Activated naive CD4-positive, alpha-beta T cell treated with anti-CD3 and anti-CD28 coated beads, Interleukin-2, amount 50 U/mL, for 24 hours (primary cell): ENCODE measurements around the gene IER5L.
"Not testable (repeated sequence)": the region's sequence is repeated elsewhere in the genome, so short reads cannot be mapped to it uniquely, and the experiment has no call there.

Experiments
- H3K27ac Mint-ChIP-seq: one replicate; pipeline ENCODE4 v1.8.0; 2021; ENCODE audit warnings: mild to moderate bottlenecking, mixed read lengths
- H3K27me3 Mint-ChIP-seq: one replicate; pipeline ENCODE4 v1.8.0; 2021; ENCODE audit warnings: mixed read lengths
- H3K36me3 Mint-ChIP-seq: one replicate; pipeline ENCODE4 v1.8.0; 2021; ENCODE audit warnings: mixed read lengths
- H3K4me1 Mint-ChIP-seq: one replicate; pipeline ENCODE4 v1.8.0; 2021; ENCODE audit warnings: mixed read lengths
- H3K4me3 Mint-ChIP-seq: one replicate; pipeline ENCODE4 v1.8.0; 2021; ENCODE audit warnings: mild to moderate bottlenecking, mixed read lengths
- H3K9me3 Mint-ChIP-seq: one replicate; pipeline ENCODE4 v1.8.0; 2021; ENCODE audit warnings: mixed read lengths

IER5L gene

GRCh38 chr9:129175825-129176633 is 2.0 kb downstream of the IER5L start:
- Mint-ChIP-seq H3K36me3 (no peaks in the 10 kb centered on the region), H3K4me3 (peak overlapping the region; percentile 87), H3K4me1 (peaks cover 9% of the 10 kb centered on the region), H3K9me3 (no peaks in the 10 kb centered on the region), H3K27ac (no peak overlapping the region), H3K27me3 (peaks cover 2% of the 10 kb centered on the region)

DNA sequence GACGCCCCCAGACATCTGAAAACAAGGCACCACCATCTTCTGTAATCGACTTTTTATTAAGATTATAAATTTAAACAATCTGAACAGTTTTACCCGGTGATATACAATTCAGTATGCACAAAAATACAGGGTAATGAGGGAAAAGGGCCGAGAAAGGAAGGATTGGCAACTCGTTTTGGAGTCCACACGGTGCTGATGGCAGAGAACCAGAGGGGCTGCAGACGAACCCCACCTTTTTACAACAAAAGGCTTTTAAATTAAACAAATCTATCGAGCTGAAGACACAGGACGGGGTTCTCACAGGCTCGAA is 2.6 kb downstream of the IER5L start:
- Mint-ChIP-seq H3K9me3 (no peaks in the 10 kb centered on the region), H3K36me3 (no peaks in the 10 kb centered on the region), H3K27ac (no peak overlapping the region), H3K27me3 (peaks cover 2% of the 10 kb centered on the region), H3K4me1 (peaks cover 9% of the 10 kb centered on the region), H3K4me3 (peak overlapping the region; percentile 87)

DNA sequence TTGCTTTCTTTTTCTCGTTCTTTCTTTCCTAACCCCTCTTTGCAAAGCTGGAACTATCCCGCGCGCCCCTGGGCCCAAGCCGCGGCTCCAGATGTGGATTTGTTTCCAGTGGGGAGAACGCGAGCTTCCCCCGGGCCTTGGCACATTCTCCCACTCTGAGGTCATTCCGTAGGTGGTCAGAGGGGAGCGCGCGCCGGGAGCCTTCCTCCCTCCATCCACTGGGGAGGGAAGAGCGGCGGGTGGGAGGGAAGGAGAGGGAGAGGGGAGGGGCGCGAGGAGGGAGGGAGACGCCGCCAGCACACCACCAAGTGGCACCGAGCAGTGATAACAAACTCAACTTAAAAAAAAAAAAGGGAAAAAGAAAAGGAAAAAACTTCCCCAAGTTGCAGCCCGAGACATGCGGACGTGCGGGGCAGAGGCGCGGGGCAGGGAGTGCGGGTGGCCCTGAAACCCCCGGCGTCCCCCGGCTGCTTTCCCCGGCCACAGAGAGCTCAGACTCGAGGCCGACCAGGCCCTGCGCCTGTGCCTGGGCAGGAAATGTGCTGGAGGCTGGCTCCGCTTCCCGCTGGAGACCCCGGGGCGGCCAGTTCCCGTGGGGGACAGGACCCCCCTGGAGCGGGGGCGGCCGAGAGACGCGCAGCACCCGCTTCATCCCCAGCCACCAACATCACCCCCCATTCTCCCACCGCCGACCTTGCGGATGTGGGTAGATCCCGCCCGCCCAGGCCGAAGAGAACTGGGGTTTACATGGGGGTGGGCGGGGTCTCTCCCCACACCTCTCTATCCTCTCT is 3.1 kb downstream of the IER5L start:
- H3K4me1 Mint-ChIP-seq, result peaks cover 9% of the 10 kb centered on the region
- H3K4me3 Mint-ChIP-seq, result peak overlapping the region; percentile 87
- H3K36me3 Mint-ChIP-seq, result no peaks in the 10 kb centered on the region
- no peaks in the 10 kb centered on the region for H3K9me3 Mint-ChIP-seq
- no peak overlapping the region for H3K27ac Mint-ChIP-seq
- peaks cover 2% of the 10 kb centered on the region for H3K27me3 Mint-ChIP-seq

DNA sequence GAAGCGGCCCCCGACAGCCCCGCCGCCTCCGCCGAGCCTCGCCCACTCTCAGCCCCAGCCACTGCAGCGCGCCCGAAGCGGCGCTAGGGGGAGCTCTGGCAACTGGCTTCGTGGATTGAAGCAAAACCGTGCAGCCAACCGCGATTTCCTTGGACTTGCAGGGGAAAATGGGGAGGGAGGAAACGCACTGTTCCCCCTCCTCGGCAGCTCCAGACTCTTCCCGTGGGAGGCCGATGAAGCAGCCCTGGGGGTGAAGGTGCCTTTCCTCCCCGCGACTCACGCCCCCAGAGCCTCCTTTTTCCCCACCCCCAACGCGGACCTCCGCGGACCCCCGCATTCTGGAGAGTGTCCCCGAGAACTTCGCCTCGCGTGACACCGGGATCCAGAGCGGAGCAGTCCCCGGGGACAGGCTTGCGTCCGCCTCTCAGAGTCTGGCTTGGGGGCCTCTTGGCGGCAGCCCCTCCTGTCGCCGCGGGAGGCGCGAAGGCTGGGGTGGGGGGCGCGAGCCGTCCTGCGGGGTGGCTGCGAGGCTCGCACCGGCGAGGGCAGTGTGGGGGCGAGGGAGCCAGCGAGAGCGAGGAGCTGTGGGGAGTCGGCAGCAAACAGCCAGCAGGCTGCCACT is 3.8 kb downstream of the IER5L start:
- Mint-ChIP-seq H3K27me3 (peaks cover 2% of the 10 kb centered on the region), H3K9me3 (no peaks in the 10 kb centered on the region), H3K4me1 (peaks cover 9% of the 10 kb centered on the region), H3K27ac (no peak overlapping the region), H3K4me3 (peak overlapping the region; percentile 81), H3K36me3 (no peaks in the 10 kb centered on the region)

DNA sequence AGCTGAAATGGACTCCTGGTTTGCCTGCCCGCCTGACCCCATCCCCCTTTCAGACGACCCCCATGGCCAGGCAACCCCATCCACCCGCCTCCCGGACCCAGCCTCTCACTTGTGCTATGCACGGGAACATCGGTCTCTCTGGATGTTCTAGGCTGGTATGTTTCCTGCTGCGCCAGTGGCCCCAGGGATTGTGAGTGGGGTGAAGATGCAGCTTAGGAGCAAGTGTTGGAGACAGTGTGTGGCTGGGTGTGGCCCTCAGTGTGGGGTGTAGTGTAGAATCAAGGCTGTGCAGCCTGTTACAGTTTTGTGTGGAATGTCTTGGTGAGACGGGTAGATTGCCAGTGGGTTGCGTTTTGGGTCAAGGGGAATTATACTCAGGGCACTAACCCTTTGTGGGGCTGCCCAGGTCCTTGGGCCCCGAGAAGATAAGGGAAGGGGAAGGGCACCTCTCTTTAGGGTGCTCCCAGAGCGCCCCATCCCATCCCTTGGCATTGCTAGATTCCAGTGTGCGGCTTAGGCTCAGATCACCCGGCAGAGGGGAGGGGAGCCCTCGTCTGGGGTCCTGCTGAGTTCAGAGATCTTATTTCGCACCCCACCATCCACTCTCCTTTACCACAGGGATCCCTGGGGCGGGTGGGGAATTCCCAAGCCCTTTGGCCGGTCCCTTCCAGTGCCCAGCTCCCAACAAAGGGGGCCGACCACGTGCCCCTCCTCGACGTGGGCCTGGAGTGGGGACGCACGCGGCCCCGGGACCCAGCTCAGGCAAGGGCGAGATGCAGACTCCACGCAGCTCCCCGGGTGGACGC is 4.6 kb downstream of the IER5L start:
- Mint-ChIP-seq H3K27ac (peak overlapping the region; percentile 1), H3K4me3 (peak overlapping the region; percentile 81)

GRCh38 chr9:129172816-129173215 is 5.2 kb downstream of the IER5L start:
- H3K9me3 Mint-ChIP-seq, result no peaks in the 10 kb centered on the region
- H3K4me1 Mint-ChIP-seq, result peaks cover 12% of the 10 kb centered on the region
- no peak overlapping the region for H3K27ac Mint-ChIP-seq
- H3K36me3 Mint-ChIP-seq, result no peaks in the 10 kb centered on the region
- peaks cover 2% of the 10 kb centered on the region for H3K27me3 Mint-ChIP-seq
- no peak overlapping the region for H3K4me3 Mint-ChIP-seq

More for the DNA sequence above, 4.6 kb downstream of the IER5L start:
- Mint-ChIP-seq H3K4me1 (peaks cover 9% of the 10 kb centered on the region), H3K9me3 (no peaks in the 10 kb centered on the region), H3K27me3 (peaks cover 2% of the 10 kb centered on the region), H3K36me3 (no peaks in the 10 kb centered on the region)

GRCh38 chr9:129171993-129172751 is 5.9 kb downstream of the IER5L start:
- Mint-ChIP-seq H3K27me3 (peaks cover 2% of the 10 kb centered on the region), H3K9me3 (no peaks in the 10 kb centered on the region), H3K27ac (no peak overlapping the region), H3K36me3 (no peaks in the 10 kb centered on the region), H3K4me1 (peaks cover 19% of the 10 kb centered on the region), H3K4me3 (no peak overlapping the region)

GRCh38 chr9:129170229-129170628 is 7.8 kb downstream of the IER5L start:
- H3K36me3 Mint-ChIP-seq, result no peaks in the 10 kb centered on the region
- no peak overlapping the region for H3K4me3 Mint-ChIP-seq
- H3K9me3 Mint-ChIP-seq, result no peaks in the 10 kb centered on the region
- no peak overlapping the region for H3K27ac Mint-ChIP-seq
- peaks cover 2% of the 10 kb centered on the region for H3K27me3 Mint-ChIP-seq
- peaks cover 20% of the 10 kb centered on the region for H3K4me1 Mint-ChIP-seq

DNA sequence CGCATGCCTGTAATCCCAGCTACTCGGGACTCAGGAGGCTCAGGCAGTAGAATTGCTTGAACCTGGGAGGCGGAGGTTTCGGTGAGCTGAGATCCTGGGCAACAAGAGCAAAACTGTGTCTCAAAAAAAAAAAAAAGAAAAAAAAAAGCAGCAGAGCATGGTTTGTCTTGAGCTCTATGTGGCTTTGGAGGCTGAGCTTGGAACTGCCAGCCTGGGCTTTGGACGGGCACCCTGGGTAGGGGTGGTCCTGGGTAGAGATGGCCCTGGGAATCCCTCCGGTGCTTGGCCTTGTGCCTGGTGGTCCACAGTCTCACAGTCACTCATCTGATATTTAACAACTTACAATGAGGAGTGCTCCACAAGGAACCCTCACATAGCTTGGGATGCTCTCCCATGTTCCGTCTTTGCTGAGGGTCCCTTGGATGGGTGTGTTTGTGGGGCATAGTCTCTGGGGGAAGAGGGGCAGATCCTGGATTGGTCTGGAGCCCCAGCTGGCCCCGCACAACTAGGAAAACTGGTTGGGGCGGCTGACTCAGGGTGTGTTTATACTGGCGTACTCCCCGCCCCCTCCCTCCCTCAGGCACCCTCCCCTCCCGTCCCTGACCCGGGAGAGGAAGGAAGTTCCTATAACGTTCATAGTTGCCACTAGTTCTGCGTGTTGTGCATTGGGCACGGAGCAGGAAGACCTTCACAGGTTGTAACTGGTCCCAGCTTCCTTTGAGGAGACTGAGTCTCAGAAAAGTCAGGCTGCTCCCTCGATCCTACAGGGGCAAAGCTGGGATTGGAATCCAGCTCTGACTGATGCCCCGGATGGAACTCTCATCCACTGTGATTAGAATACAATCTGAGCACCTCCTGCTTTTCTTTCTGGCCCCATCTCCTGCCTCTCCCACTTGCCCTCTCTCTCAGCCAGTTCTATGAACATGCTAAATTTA is 11.2 kb downstream of the IER5L start:
- Mint-ChIP-seq H3K27ac (no peak overlapping the region), H3K36me3 (no peaks in the 10 kb centered on the region), H3K9me3 (no peaks in the 10 kb centered on the region), H3K4me3 (peak overlapping the region; percentile 64), H3K27me3 (no peaks in the 10 kb centered on the region), H3K4me1 (peaks cover 16% of the 10 kb centered on the region)

GRCh38 chr9:129165198-129165597 is 12.9 kb downstream of the IER5L start:
- Mint-ChIP-seq H3K9me3 (no peaks in the 10 kb centered on the region), H3K4me1 (peaks cover 16% of the 10 kb centered on the region), H3K4me3 (no peak overlapping the region), H3K27me3 (no peaks in the 10 kb centered on the region), H3K27ac (no peak overlapping the region), H3K36me3 (no peaks in the 10 kb centered on the region)

DNA sequence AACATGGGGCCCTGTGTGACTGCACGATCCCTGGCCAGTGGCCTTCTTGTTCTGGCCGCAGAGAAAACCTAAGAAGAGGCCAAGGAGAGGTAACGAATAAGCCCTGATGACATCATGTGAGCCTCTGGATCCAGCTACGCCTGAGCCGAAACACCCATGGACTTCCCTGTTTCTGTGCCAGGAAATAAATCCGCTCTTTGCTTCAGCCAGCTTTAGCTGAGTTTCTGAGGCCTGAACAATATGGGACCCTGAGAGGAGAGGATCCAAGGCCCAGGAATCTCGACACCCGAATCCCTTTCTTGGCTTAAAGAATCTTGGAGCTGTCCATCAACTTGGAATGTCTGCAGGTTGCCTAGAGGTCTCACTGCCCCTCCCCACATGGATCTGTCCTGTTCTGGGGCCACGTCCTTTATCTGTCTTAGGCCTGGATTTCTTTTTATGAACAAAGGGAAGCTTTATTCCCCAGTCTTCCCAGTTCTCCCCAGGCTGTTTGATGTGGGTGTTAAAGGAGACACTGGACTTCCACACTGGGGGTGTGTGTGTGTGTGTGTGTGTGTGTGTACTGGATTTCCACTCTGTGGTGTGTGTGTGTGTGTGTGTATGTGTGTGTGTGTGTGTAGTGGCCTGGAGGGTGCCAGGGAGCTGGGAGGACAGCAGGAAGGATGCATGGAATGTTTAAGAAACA is 13.7 kb downstream of the IER5L start:
- H3K4me3 Mint-ChIP-seq, result no peak overlapping the region
- no peaks in the 10 kb centered on the region for H3K36me3 Mint-ChIP-seq
- no peaks in the 10 kb centered on the region for H3K9me3 Mint-ChIP-seq
- H3K4me1 Mint-ChIP-seq, result peaks cover 16% of the 10 kb centered on the region
- no peak overlapping the region for H3K27ac Mint-ChIP-seq
- no peaks in the 10 kb centered on the region for H3K27me3 Mint-ChIP-seq

GRCh38 chr9:129163753-129164152 is 14.3 kb downstream of the IER5L start:
- no peaks in the 10 kb centered on the region for H3K9me3 Mint-ChIP-seq
- H3K27me3 Mint-ChIP-seq, result no peaks in the 10 kb centered on the region
- H3K27ac Mint-ChIP-seq, result no peak overlapping the region
- H3K4me1 Mint-ChIP-seq, result peaks cover 16% of the 10 kb centered on the region
- H3K36me3 Mint-ChIP-seq, result peaks cover 3% of the 10 kb centered on the region
- no peak overlapping the region for H3K4me3 Mint-ChIP-seq

DNA sequence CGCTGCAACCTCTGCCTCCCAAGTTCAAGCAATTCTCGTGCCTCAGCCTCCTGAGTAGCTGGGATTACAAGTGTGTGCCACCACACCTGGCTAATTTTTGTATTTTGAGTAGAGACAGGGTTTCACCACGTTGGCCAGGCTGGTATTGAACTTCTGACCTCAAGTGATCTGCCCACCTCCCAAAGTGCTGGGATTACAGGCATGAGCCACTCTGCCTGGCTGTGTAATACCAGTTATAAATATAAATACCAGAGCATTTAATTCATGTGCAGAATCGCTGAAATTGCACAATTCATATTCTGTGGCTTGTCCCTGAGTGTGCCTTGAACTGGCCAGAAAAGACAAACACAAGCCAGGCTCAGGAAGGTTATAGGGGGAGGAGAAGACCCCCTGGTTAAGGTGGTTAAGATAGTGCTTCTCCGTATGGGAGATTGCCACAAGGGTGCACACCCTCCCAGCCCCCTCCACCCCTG is 14.8 kb downstream of the IER5L start:
- H3K9me3 Mint-ChIP-seq, H3K27me3 Mint-ChIP-seq, H3K4me3 Mint-ChIP-seq, H3K36me3 Mint-ChIP-seq, H3K27ac Mint-ChIP-seq: not testable (repeated sequence)
- H3K4me1 Mint-ChIP-seq, result peaks cover 16% of the 10 kb centered on the region
